Inferior parietal cortex (tissue), 1 donor: ENCODE results near the gene SLC38A10.

Experiments used
- DNase-seq: peaks from one replicate; pipeline ENCODE4 v3.0.0-alpha.2; 2016; ENCODE audit errors: extremely low spot score

SLC38A10 gene

DNA sequence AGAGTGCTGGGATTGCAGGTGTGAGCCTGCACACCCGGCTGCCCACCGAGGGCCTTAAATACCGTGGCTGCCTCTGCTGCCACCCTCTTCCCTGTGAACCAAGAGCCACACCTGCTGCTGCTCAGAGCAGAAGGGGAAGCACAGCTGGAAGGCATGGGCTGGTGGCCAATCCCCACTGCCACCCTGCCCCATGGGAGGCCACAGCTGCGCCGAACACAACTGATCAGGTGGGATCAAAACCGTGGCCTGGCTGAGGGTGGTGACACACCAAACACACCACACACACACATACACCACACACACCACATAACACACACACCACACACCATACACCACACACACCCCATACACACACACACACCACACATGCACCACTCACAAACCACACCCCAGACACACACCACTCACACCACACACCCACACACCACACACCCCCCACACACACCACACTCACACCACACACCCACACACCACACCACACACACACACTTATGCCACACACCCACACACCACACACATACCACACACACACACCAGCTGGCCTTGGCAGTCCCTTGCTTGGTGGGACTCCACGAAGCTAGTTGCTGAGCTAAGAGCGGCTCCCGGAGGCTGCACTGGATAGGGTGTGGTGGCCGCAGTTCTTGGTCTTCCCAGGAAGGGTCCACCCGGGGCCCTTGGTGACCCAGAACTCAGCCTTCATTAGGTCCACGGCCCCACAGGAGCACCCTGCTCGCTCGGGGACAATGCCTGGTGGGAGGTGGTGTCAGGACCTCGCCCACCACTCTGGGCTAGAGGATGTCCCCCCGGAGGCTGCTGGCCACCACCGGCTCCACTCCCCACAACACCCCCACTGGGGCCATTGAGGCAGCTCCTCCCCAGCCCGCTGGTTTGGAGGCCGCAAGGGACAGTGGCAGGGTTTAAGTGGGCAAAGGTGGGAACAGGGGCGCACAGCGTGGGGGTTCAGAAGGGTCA, 87.2 kb downstream of the SLC38A10 start:
- DNase-seq = no peak

GRCh38 chr17:81206657-81207056, 88.5 kb downstream of the SLC38A10 start:
- no peak for DNase-seq

DNA sequence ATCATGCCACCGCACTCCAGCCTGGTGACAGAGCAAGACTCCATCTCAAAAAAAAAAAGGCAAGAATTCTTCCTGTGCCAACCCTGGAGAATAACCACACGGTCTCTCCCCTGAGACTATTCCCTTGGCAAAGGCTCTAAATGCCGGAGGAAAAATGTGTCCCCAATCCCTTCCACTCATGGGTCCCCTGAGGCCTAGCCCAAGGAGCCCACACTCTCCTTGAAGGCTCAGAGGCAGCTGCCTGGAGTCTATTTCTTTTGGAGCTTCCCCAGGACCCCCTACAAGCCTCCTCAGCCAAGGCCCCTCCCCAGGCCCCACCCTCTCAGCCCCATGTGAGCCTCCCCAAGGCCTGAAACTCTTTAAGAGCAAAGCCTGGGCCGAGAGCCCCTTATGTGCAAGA, 88.9 kb downstream of the SLC38A10 start:
- DNase-seq = no peak

DNA sequence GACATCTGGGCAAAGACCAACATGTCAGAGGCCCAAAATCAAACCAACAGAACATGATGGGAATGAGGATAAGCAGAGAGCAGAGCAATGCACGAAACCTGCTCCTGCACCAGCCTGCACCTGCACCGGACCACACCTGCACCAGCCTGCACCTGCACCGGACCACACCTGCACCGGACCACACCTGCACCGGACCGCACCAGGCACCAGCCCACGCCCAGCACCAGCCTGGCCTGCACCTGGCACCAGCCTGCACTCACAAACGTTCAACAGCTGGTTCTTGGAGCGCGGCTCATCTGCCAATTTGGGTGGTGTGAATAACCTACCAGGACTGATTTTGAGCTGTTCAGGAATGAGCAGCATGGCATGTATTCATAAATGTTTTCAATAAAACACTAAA, 90.5 kb downstream of the SLC38A10 start:
- no peak for DNase-seq

- DNase-seq = no peak
Measured at GRCh38 chr17:81203136-81203535, 92.0 kb downstream of the SLC38A10 start.

- no peak for DNase-seq
Measured at GRCh38 chr17:81202318-81202717, 92.8 kb downstream of the SLC38A10 start.

GRCh38 chr17:81200695-81201580, 94.2 kb downstream of the SLC38A10 start:
- peak; percentile 81 for DNase-seq

- no peak for DNase-seq
Measured at GRCh38 chr17:81200201-81200600, 94.9 kb downstream of the SLC38A10 start.

- DNase-seq = no peak
Measured at GRCh38 chr17:81199482-81199830, 95.7 kb downstream of the SLC38A10 start.

DNA sequence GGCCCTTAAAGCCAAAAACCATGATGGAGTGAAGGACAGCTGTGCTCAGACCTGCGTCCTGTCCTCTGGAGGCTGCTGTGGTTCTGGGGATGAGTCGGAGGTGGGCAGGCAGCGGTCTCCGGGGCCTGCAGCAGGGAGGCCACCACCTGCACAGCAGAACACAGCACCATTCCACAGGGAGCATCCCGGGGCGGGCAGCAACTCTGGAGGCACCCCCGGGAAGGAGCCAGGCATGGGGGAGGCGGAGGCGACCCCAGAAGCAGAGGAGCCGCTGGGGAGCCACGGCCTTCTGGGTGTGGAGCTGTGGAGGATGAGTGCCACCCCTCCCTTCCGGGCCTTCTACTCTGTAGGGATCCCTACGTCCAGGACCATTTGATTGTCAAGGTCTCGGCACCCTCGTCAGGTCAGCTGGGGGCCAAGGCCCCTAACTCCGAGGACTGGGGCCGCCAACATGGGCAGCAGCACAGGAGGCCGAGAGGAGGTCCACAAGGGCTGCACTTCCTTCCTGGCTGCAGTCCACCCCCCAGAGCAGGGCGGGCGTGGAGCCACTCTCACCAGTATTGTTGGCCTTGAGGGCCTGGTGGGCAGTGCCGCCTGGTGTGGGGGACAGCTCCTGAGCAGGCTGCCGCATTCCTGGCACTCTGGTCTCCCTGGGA, 96.2 kb downstream of the SLC38A10 start:
- DNase-seq = no peak

GRCh38 chr17:81197831-81198490, 97.1 kb downstream of the SLC38A10 start:
- DNase-seq = no peak

- no peak for DNase-seq
Measured at GRCh38 chr17:81197409-81197795, 97.7 kb downstream of the SLC38A10 start.

- no peak for DNase-seq
Measured at GRCh38 chr17:81196505-81197408, 98.3 kb downstream of the SLC38A10 start.

DNA sequence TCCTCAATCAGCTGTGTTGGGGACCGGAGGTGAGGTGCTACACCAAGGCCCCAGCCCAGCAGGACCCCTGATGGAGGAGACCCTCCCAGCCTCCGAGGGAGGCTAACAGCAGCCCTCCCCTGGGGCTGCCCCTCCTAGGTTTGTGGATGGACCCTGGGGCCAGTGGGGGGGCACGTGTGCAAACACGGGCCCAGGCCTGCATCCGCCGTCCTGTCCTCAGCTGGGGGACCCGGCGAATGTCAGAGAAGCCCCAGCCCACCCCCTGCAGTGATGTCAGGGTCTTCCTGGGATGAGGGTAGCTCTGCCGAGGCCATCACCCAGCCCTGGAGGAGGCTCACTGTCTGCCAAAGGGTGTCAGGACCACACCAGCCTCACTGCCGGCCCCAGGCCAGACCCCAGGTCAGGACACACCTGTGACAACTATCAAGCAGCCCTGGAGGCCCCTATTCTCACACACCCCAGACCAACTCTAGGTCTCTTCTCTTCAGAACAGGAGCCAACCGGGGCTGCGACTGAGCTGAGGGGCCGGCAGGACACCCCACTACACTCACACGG, 99.1 kb downstream of the SLC38A10 start:
- no peak for DNase-seq
